Activated CD8-positive, alpha-beta memory T cell treated with anti-CD3 and anti-CD28 coated beads, Interleukin-2, amount 50 U/mL, for 24 hours (primary cell): ENCODE results near the gene OMP.

Experiments
- DNase-seq: peaks from one replicate; pipeline ENCODE4 v3.0.0-alpha.2; 2020; ENCODE audit errors: extremely low read depth

OMP gene

DNA sequence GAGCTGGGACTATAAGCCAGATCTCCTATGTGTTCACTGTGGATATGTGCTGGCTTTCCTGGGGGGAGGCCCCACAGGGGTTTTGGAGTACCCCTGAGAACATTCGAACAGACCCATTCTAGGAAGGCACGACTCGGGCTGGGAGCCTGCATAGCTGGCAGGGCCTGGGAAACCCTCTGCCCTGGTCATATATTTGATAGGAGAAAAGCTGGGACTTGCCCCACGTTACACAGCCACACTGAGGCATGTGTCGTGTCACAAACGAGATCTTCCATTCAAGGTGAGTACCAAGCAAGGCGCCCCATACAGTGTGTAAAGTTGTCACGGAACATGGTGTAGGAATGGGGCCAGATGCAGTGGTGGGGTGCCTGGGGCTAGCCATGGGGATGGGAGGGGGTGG is 36.6 kb downstream of the OMP start:
- DNase-seq = no peak

GRCh38 chr11:77140231-77140851 is 37.7 kb downstream of the OMP start:
- DNase-seq = no peak

DNA sequence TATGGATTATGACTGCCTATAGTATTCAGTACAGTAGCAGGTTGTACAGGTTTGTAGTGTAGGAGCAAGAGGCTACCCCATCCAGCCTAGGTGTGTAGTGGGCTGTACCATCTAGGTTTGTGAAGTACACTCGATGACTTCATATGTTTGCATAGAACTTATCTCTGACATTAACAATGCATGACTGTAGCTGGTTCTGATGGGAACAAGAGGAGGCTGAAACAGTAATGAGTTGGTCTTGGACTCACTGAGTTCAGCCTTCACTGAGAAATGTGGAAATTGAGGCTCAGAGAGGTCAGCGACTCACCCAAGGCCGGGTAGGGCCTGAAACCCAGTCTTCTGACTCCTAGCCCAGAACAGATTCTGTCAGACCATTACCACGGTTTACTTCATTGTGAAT is 38.4 kb downstream of the OMP start:
- no peak for DNase-seq

- DNase-seq = no peak
Observed at GRCh38 chr11:77141475-77141874, 38.8 kb downstream of the OMP start.

DNA sequence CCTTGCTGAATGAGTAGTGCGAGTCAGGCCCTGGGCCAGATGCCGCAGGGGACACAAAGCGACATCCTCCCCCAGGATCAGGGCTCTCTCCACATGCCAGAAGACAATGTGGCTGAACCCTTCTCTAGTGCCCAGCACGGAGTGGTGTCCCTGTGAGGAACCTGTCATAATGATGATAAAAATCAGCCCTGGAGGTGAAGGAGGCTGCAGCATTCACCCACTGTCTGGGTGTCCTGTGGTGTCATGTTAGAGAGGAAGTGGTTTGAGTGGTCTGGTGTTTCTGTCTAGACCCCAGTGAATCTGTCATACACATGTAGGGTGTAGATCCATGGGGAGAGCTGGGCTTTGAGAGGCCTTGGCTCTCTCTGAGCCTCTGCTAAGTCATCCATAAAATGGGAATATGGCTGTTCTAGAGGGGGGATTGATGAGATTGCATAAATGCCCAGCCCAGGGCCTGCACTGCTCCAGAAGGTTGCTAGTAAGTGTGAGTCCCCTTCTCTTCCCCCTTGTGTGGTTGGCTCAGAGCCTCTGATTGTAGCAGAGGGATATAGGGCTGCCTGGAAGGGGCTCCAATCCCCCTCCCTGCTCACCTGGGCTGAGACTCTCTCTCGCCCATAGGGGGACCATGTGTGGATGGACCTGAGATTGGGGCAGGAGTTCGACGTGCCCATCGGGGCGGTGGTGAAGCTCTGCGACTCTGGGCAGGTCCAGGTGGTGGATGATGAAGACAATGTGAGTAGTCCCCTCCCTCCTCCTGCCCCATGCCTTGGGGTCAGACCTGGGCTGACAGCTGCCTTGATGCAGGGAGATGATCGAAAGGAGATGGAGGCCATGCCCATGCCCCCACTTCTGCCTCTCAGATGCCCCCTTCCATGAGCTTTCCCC is 39.7 kb downstream of the OMP start:
- no peak for DNase-seq

GRCh38 chr11:77143405-77144020 is 40.9 kb downstream of the OMP start:
- DNase-seq = no peak

DNA sequence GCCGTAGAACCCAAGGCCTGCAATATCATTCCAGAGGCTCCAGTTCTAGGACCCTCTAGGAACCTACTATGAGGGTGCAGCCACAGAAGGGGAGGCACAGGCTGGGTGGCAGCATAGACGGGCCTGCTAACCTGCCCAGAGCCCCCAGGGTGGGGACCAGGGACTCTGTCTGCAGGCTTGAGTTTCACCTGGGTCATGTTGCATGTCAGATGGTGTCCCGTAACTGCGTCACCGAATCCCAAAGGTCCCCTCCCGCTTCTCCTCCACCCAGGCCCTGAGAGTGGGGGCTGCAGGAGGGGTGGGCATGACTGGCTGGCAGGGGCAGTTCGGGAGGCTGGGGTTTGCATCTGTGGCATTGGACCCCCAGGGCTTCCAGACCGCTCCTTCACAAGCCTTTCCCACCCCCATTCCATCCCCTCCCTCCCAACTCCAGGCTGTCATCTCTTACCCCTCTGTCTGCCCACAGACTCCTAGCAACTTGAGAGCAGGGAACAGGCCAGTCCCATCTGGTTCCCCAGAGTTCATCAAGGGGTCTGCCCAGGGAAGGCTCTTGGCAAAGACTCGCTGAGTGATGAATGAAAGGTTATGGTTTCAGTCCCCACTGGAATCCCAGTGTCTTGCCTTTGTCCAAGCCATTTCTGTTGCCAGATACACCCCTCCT is 41.7 kb downstream of the OMP start:
- DNase-seq = no peak

DNA sequence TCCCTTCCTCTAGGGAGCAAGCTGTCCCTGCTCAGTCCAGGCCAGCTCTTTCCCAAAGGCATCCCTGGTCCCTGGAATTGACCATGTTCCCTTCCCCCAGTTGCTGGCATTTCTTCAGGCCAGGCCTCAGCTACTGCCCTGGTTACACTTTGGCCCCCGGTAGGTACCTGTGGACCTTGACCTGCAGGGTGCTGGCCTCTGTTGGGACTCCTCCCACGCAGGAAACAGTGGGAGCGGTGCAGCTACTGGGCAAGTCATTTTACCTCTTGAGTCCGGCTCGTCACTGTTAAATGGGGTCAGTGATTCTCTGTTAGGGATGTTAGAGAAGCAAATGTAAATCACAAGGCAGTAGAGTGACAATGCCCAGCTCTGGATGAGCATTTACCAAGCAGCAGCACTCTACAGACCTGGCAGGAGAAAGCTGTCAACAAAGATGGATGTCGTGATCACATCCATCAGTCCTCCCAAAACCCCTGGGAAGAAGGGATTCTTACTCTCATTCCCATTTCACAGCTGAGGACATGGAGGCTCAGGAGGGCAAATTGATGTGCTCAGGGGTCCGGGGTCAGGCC is 42.3 kb downstream of the OMP start:
- DNase-seq = no peak

DNA sequence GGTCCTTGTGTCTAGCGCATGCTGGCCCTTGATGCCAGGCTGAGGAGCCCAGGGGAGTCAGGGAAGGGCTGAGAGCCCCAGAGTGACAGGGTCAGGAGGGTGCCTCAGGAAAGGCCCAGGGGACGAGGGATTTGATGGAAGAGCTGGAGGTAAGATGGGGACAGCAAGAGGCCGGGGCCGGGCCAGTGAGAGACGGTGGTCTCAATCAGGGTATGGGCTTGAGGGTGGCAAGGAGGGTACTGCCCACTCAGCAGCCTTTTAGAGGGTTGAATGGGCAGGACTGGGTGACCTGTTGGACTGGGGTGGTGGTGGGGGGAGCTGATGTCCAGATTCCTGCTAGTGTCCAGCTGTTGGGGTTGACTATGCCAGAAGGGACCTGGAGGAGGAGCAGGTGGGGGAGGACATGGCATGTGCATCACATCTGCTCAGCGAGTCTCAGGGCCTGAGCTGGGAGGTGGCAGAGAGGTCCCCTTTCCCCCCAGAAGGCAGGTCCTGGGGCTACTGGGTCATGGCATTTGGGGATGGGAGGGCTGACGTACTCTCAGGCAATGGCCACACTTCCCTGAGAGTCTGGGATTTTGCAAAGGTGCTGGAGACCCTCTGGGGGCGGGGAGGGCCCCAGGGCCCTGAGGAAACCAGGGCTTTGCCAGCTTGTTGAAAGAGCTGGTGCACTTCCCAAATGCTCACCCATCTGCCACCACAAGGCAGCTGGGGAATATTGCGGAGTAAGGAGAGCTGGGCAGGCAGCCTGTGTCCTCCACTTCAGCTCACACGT is 43.8 kb downstream of the OMP start:
- no peak for DNase-seq

- DNase-seq = no peak
Observed at GRCh38 chr11:77147036-77147315, 44.3 kb downstream of the OMP start.

GRCh38 chr11:77147668-77148321 is 45.2 kb downstream of the OMP start:
- DNase-seq = no peak

DNA sequence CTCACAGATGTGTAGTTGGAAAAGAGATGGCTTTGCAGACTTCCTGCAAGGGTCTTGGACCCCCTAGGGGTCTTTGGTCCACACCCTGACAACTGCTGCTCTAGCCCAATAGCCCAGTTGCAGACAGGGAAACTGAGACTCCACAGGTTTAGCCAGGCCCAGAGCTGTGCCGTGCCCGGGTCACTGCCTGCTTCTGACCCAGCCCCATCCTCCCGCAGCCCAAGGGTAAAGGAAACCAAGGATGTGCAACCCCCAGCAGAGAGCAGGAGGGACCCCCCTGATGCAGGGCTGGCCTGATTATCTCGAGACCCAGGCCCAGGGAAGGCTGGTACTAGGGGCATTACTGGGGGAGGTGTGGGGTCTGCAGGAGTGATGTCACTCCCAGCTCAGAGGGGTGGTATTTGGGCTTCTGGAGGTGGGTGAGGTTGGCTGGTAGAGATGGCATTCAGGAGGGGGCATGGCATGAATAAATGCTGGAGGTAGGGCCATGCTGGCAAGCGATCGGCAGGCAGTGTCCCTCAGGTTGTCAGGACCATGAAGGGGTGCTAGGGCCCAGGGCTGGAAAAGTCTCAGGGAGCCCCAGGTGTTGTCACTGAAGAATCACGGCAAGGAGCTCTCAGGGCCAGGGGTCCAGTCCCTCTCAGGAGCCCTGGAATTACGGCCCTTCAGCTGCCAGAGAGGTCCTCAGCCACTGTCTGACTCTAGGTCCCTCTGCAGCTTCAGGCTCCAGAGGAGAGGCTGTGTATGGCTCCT is 46.5 kb downstream of the OMP start:
- DNase-seq = no peak

- DNase-seq = no peak
Observed at GRCh38 chr11:77149716-77150392, 47.2 kb downstream of the OMP start.

DNA sequence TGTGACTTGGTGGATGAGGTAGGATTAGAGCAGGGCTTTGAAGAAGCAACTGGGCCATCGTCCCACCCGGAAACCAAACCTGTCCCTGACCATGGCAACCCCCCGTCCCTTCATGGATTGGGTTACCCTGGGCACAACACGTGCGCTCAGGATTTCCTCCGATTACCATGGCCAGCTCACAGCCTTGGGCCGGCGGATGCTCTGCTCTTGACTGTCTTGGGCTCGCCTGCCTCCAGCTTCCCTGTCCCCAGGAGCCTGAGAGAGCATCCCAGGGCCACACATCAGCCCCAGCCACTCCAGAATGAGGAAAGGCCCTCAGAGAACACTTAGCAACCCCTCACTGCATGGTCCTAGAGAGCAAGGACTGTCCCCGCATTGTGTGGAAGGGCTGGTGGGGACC is 48.2 kb downstream of the OMP start:
- DNase-seq = no peak

DNA sequence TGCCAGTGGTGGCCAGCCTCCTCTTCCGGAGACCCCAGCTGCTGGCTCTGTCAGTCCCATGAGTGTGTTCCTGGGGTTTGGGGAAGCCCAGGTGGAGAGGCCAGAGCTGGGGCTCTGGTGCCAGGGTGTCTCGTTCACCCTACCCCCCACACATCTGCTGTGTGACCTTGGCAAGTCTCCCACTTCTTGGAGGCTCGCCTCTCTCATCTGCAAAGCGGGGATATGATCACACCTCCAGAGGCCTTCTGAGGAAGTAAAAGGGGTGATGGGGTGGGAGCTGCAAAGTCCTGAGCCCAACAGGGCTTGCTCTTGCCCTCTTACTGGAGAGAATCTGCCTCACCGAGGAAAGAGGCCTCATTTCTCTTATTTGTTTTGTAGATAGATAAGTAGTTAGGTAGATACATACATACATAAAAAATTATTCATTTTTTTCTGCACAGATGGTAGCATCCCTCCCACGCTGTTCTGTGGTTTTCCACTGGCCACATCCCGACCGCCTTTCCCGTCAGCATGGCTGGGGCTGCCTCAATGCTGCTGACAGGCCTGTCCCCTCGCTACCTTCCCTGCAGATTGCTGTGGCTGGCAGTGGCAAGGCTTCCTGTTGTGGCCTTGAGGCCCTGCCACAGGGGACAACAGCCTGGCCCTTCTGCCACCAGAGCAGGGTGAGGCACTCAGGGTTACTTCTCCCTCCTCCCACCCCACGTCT is 49.3 kb downstream of the OMP start:
- no peak for DNase-seq

- no peak for DNase-seq
Observed at GRCh38 chr11:77152846-77153245, 50.2 kb downstream of the OMP start.
